Hepatocyte (in vitro differentiated cells): Measurements from ENCODE around the gene ZNF385B. TPM values are rescaled to one million over a fixed set of nuclear protein-coding genes. Genes with fewer than 3 reads are reported as not detected.

ENCODE experiments used
- DNase-seq: peaks from one replicate; pipeline ENCODE4 v3.0.0-alpha.2; 2016; ENCODE audit warnings: low spot score
- H2AFZ ChIP-seq: fragments of 200-600 bp; sonication (generic); 2 replicates; pipeline ENCODE4 v1.6.0; 2016; ENCODE audit warnings: antibody characterized with exemption, mild to moderate bottlenecking
- H3K27ac ChIP-seq: fragments of 200-600 bp; sonication (generic); 2 replicates; pipeline ENCODE4 v1.5.1; 2016; ENCODE audit warnings: mild to moderate bottlenecking
- H3K27me3 ChIP-seq: fragments of 200-600 bp; sonication (generic); 2 replicates; pipeline ENCODE4 v1.6.1; 2016
- H3K36me3 ChIP-seq: fragments of 200-600 bp; sonication (generic); replicated peaks from 2 replicates; pipeline ENCODE4 v1.5.1; 2016; ENCODE audit warnings: low read depth; ENCODE audit not compliant: insufficient read depth
- H3K4me1 ChIP-seq: fragments of 200-600 bp; sonication (generic); 2 replicates; pipeline ENCODE4 v1.5.1; 2016; ENCODE audit warnings: mild to moderate bottlenecking, moderate library complexity; ENCODE audit not compliant: insufficient read depth
- H3K4me2 ChIP-seq: fragments of 200-600 bp; sonication (generic); 2 replicates; pipeline ENCODE4 v1.6.0; 2016
- H3K4me3 ChIP-seq: fragments of 200-600 bp; sonication (generic); 2 replicates; pipeline ENCODE4 v1.5.1; 2016; ENCODE audit warnings: mild to moderate bottlenecking
- H3K79me2 ChIP-seq: fragments of 200-600 bp; sonication (generic); 2 replicates; pipeline ENCODE4 v1.6.0; 2017; ENCODE audit warnings: mild to moderate bottlenecking
- H3K9me2 ChIP-seq: fragments of 200-600 bp; sonication (generic); replicated peaks from 2 replicates; pipeline ENCODE4 v1.6.0; 2017; ENCODE audit warnings: mild to moderate bottlenecking; ENCODE audit not compliant: insufficient read depth
- H3K9me3 ChIP-seq: fragments of 200-600 bp; sonication (generic); 2 replicates; pipeline ENCODE4 v1.5.1; 2016; ENCODE audit warnings: low read depth, mild to moderate bottlenecking
- H4K20me1 ChIP-seq: fragments of 200-600 bp; sonication (generic); 2 replicates; pipeline ENCODE4 v1.6.0; 2016; ENCODE audit warnings: mild to moderate bottlenecking; ENCODE audit not compliant: insufficient read depth, poor library complexity, severe bottlenecking
- EZH2 ChIP-seq: fragments of 200-600 bp; sonication (generic); IDR thresholded peaks from 2 replicates; pipeline ENCODE4 v1.6.1; 2016; ENCODE audit warnings: antibody characterized with exemption, mild to moderate bottlenecking, borderline replicate concordance
- EZH2phosphoT487 ChIP-seq: fragments of 200-600 bp; sonication (generic); IDR thresholded peaks from one replicate; pipeline ENCODE4 v1.6.1; 2018; ENCODE audit warnings: antibody characterized with exemption, mild to moderate bottlenecking, low read depth, moderate library complexity; ENCODE audit not compliant: unreplicated experiment, severe bottlenecking
- WGBS: methylation state at CpG from one replicate; pipeline ENCODE4 v1.1.6; 2016; ENCODE audit warnings: low lambda C conversion rate; ENCODE audit errors: missing lambda C conversion rate; 5-methylcytosine and 5-hydroxymethylcytosine counted together
- polyA plus RNA-seq: library from polyadenylated mRNA; unstranded; fragments of >200 nt; fragmentation: Nextera tagmentation; extraction: Ambion mirVana; gene quantifications from 2 replicates; pipeline ENCODE4 v1.2.1, GENCODE V29; 2016
- total RNA-seq: library from RNA; depleted of rRNA; stranded (reverse); fragments of >200 nt; gene quantifications from 2 replicates; pipeline ENCODE4 v1.2.3, GENCODE V29; 2014
- TF ChIP-seq, protein P1 (sequence below): fragments of 200-600 bp; sonication (generic); IDR thresholded peaks from 2 replicates; pipeline ENCODE4 v1.5.1; 2016; ENCODE audit warnings: antibody characterized with exemption, mild to moderate bottlenecking; ENCODE audit not compliant: poor library complexity

The ZNF385B gene
- total and polyA plus RNA-seq, 2 experiments from 2014 or later = 1.8 to 2.4 TPM

DNA sequence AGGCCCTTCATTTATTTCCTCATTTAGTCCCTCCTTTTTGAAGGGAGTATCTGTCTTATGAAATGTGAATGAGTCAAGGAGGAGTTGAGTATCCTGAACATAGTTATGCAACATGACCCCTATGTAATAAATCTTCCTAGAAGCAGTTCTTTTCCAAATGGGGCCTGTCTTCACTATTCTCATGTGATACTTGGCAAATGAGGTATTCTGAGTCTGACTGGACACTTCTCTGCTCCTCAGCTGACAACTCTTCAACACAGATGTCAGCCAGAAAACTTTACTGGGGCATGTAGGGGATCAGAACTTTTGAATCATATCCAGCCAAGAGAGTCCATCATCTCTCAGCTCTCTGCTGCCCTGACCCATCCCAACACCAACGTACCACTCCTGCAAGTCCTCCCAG, 291.6 kb downstream of the ZNF385B start:
- H3K36me3 ChIP-seq = no peaks in the 10 kb centered on the region
- H3K9me2 ChIP-seq = no peaks in the 10 kb centered on the region
- H3K79me2 ChIP-seq = no peaks in the 10 kb centered on the region
- H3K27ac ChIP-seq = peak overlapping the region; percentile 25
- peaks cover 16% of the 10 kb centered on the region for H3K4me1 ChIP-seq
- no peak overlapping the region for H3K4me3 ChIP-seq
- peak; percentile 56 for DNase-seq
- H3K4me2 ChIP-seq = no peak overlapping the region
- H4K20me1 ChIP-seq = no peaks in the 10 kb centered on the region
- TF ChIP-seq, protein P1, sequence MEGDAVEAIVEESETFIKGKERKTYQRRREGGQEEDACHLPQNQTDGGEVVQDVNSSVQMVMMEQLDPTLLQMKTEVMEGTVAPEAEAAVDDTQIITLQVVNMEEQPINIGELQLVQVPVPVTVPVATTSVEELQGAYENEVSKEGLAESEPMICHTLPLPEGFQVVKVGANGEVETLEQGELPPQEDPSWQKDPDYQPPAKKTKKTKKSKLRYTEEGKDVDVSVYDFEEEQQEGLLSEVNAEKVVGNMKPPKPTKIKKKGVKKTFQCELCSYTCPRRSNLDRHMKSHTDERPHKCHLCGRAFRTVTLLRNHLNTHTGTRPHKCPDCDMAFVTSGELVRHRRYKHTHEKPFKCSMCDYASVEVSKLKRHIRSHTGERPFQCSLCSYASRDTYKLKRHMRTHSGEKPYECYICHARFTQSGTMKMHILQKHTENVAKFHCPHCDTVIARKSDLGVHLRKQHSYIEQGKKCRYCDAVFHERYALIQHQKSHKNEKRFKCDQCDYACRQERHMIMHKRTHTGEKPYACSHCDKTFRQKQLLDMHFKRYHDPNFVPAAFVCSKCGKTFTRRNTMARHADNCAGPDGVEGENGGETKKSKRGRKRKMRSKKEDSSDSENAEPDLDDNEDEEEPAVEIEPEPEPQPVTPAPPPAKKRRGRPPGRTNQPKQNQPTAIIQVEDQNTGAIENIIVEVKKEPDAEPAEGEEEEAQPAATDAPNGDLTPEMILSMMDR = no peak
- no peak for TF ChIP-seq EZH2
- TF ChIP-seq EZH2phosphoT487 = no peak
- no peaks in the 10 kb centered on the region for H3K27me3 ChIP-seq
- no peak overlapping the region for H2AFZ ChIP-seq
- no peaks in the 10 kb centered on the region for H3K9me3 ChIP-seq
- WGBS = 65% methylated on average over 1 of the region's 1 CpG

DNA sequence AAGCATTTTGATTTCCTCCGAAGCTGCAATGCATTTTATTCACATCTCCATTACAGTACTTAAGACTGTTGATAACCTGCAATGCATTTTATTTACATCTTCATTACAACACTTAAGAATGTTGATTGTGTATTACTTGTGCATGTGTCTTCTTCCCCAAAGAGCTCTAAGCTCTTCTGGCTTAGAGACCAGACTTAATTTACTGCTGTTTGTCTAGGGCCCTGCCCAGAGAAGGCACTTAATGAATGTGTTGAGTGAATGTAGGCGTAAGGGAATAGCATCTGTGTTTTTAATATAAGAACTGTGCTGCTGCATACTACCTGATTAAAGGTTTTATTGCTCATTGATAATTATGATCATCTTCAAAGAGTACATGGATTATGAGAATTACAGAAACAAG, 295.6 kb downstream of the ZNF385B start:
- Histone ChIP-seq H4K20me1 (no peaks in the 10 kb centered on the region), H3K4me3 (no peak overlapping the region)
- 50% methylated on average over 2 of the region's 2 CpGs for WGBS

DNA sequence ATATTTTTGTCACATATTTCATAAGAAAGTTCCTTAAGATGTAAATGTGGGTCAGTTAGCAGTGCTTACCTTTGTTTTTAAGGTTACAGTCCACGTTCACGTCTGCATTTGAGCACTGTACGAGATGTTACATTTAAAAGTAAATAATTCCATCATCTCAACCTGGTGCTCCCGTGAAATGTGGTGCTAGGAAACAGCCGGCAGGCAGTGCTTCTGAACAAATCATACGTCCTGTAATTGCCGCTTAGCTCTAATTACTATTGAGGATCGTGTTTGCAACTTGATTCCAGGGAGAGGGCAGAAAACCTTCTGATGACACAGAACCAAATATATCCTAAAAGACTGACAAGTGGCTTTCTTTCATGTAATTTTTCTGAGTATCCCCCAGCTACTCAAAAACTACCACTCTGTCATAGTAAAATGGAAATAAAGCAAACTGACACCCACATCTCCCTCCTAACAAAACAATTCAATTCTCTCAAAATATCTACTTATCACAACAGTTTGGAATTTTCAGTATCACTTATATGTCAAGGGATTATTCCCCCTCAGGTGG, 299.0 kb downstream of the ZNF385B start:
- TF ChIP-seq, protein P1 = no peak
- TF ChIP-seq EZH2 (no peak), EZH2phosphoT487 (no peak)
- H3K4me1 ChIP-seq = peaks cover 3% of the 10 kb centered on the region
- H3K79me2 ChIP-seq = no peaks in the 10 kb centered on the region
- H3K36me3 ChIP-seq = no peaks in the 10 kb centered on the region
- 16% methylated on average over 8 of the region's 8 CpGs for WGBS
- no peaks in the 10 kb centered on the region for H3K9me2 ChIP-seq
- no peaks in the 10 kb centered on the region for H3K27me3 ChIP-seq
- DNase-seq = no peak
- no peaks in the 10 kb centered on the region for H3K9me3 ChIP-seq
- H2AFZ ChIP-seq = peak overlapping the region; percentile 48
- peak overlapping the region; percentile 8 for H3K27ac ChIP-seq
- H4K20me1 ChIP-seq = no peaks in the 10 kb centered on the region
- no peak overlapping the region for H3K4me3 ChIP-seq
- peak overlapping the region; percentile 61 for H3K4me2 ChIP-seq

More for the DNA sequence above, 295.6 kb downstream of the ZNF385B start:
- H2AFZ ChIP-seq = no peak overlapping the region
- TF ChIP-seq, protein P1 = no peak
- H3K36me3 ChIP-seq = no peaks in the 10 kb centered on the region
- peaks cover 5% of the 10 kb centered on the region for H3K4me1 ChIP-seq
- no peaks in the 10 kb centered on the region for H3K9me2 ChIP-seq
- no peaks in the 10 kb centered on the region for H3K79me2 ChIP-seq
- H3K27ac ChIP-seq = no peak overlapping the region
- DNase-seq = no peak
- H3K9me3 ChIP-seq = no peaks in the 10 kb centered on the region
- no peaks in the 10 kb centered on the region for H3K27me3 ChIP-seq
- H3K4me2 ChIP-seq = no peak overlapping the region

DNA sequence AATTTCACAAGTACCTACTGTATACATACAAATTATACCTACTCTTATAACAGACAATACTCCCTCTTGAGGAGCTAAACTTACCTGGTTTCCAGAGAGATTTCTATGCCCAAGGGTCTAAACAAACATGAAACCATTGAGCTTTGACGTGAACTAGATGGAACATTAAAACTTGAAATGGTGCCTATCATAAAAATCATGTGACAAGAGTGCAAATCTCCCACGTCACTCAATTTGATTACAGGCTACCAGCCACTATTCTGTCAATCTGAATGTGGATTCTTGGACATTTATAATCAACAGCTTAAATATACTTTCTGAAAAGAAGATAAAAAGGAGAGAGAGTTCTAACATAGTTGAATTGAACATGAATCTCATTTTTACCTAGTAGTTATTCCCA, 299.7 kb downstream of the ZNF385B start:
- WGBS = 64% methylated on average over 2 of the region's 2 CpGs
- H3K9me3 ChIP-seq = no peaks in the 10 kb centered on the region
- H3K36me3 ChIP-seq = no peaks in the 10 kb centered on the region
- H3K4me1 ChIP-seq = peaks cover 3% of the 10 kb centered on the region
- no peaks in the 10 kb centered on the region for H3K27me3 ChIP-seq
- no peak overlapping the region for H3K4me3 ChIP-seq
- no peaks in the 10 kb centered on the region for H3K79me2 ChIP-seq
- H3K27ac ChIP-seq = peak overlapping the region; percentile 8
- peak overlapping the region; percentile 61 for H3K4me2 ChIP-seq
- DNase-seq = no peak
- no peaks in the 10 kb centered on the region for H4K20me1 ChIP-seq
- H2AFZ ChIP-seq = no peak overlapping the region
- no peaks in the 10 kb centered on the region for H3K9me2 ChIP-seq
- TF ChIP-seq, protein P1 = no peak
- no peak for TF ChIP-seq EZH2phosphoT487
- no peak for TF ChIP-seq EZH2
